ENCODE results near the gene KCNC1. TPM values are rescaled to one million over a fixed set of nuclear protein-coding genes. Genes with fewer than 3 reads are reported as not detected.

Gene KCNC1
- total RNA-seq, 1 experiment from 2014 or later, result 0.04 TPM

GRCh38 chr11:17764446-17765218 is 30.1 kb downstream of the KCNC1 start:
- peaks cover 2 to 12% of the 10 kb centered on the region in 2 experiments; a peak in 3 of 4 replicates for H3K4me1 Mint-ChIP-seq
- H3K23ac ChIP-seq (ENCODE audit: insufficient read length, low read depth, low read length), result no peak overlapping the region
- no peak overlapping the region for H3K27ac Mint-ChIP-seq
- peaks cover 2% of the 10 kb centered on the region for H3K27me3 Mint-ChIP-seq (ENCODE audit: low read depth)
- no peak overlapping the region for H2BK20ac ChIP-seq (ENCODE audit: low read depth, low read length, poor library complexity, severe bottlenecking)
- no peak overlapping the region for H2BK5ac ChIP-seq (ENCODE audit: insufficient read length, low read length)
- no peak overlapping the region for H4K5ac ChIP-seq (ENCODE audit: insufficient read length, low read depth, low read length)
- H2AFZ ChIP-seq (ENCODE audit: low read length), result no peak overlapping the region
- H2BK120ac ChIP-seq (ENCODE audit: low read depth, low read length, poor library complexity, severe bottlenecking), result no peak overlapping the region
- no peak overlapping the region for H3K27ac ChIP-seq (ENCODE audit: insufficient read length, low read depth, low read length)
- WGBS (ENCODE audit: extremely low coverage, insufficient read length, low lambda C conversion rate), result no CpG with 5 or more reads among the region's 19 CpGs
- no peak overlapping the region for H3K4ac ChIP-seq (ENCODE audit: low read depth, low read length)
- no peak for DNase-seq
- TF ChIP-seq CTCF (conservative IDR thresholded peaks at IDR 0.05), result no peak
- no peak overlapping the region for H2AK5ac ChIP-seq (ENCODE audit: insufficient read length, low read length)
- no peaks in the 10 kb centered on the region for H3K4me1 ChIP-seq (ENCODE audit: insufficient read depth, low read length)
- H3K18ac ChIP-seq (ENCODE audit: insufficient read length, low read depth, low read length), result no peak overlapping the region
- H3K79me1 ChIP-seq (ENCODE audit: insufficient read depth, low read depth, low read length, poor library complexity, severe bottlenecking), result no peaks in the 10 kb centered on the region
- H3K9me3 ChIP-seq (ENCODE audit: control insufficient read depth, low read depth, low read length), result no peaks in the 10 kb centered on the region
- no peak overlapping the region for H4K91ac ChIP-seq (ENCODE audit: insufficient read length, low read depth, low read length)
- no peaks in the 10 kb centered on the region; a peak in 2 of 5 replicates for H3K9me3 Mint-ChIP-seq
- H2BK15ac ChIP-seq (ENCODE audit: low read depth, low read length), result no peak overlapping the region
- no peaks in the 10 kb centered on the region for H3K27me3 ChIP-seq (ENCODE audit: insufficient read depth, low read length)
- no peak overlapping the region for H2BK12ac ChIP-seq (ENCODE audit: insufficient read length, low read depth, low read length)
- no peaks in the 10 kb centered on the region for H3K79me2 ChIP-seq (ENCODE audit: insufficient read depth, low read length)
- H3K4me2 ChIP-seq (ENCODE audit: insufficient read depth, insufficient read length, low read length), result no peak overlapping the region
- no peak overlapping the region for H3T11ph ChIP-seq (ENCODE audit: low read length)
- no peak overlapping the region for H3K14ac ChIP-seq (ENCODE audit: insufficient read depth, low read length)
- no peaks in the 10 kb centered on the region for H4K20me1 ChIP-seq (ENCODE audit: control insufficient read depth, insufficient read depth, insufficient read length)
- no peak overlapping the region for H3K56ac ChIP-seq (ENCODE audit: insufficient read length, low read depth, low read length)
- H3K9ac ChIP-seq (ENCODE audit: extremely low read depth, insufficient read length, low read length), result no peak overlapping the region
- no peaks in the 10 kb centered on the region for H3K23me2 ChIP-seq (ENCODE audit: insufficient read length, low read depth, low read length, poor library complexity, severe bottlenecking)
- H3K4me3 Mint-ChIP-seq, result no peak overlapping the region
- H4K8ac ChIP-seq (replicated peaks; ENCODE audit: insufficient read length, low read depth, low read length), result no peak overlapping the region
- no peaks in the 10 kb centered on the region for H3K36me3 Mint-ChIP-seq (ENCODE audit: insufficient read depth in 1 of 3, low read depth in 3 of 3)
